ENCODE results near the gene CRABP1.
"Not testable (repeated sequence)": the region's sequence is repeated elsewhere in the genome, so short reads cannot be mapped to it uniquely, and the experiment has no call there.

Gene CRABP1

DNA sequence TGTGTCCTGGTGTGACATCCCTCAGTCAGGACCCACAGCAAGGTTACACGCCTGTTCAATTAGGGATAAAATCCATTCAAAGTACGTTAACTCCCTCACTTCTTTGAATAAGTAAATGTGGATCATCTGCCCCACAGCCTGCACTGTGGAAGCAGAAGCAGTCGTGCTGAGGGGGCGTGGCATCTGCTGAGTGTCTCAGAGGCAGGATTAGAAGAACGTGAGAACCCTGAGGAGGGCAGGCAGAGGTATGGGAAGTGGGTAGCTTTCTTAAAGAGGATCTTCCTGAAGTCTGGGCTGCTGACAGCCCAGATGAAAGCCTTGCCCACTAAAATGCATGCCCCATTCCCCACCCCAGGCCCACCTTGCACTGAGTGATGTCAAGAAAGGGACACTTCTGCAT, 28.5 kb downstream of the CRABP1 start:
- DNase-seq (ENCODE audit: low read depth, low spot score): no peak
- no peak overlapping the region for H3K9ac ChIP-seq (ENCODE audit: insufficient read length)
- H3K36me3 ChIP-seq (ENCODE audit: insufficient read depth, low read length): no peaks in the 10 kb centered on the region
- H3K9me3 ChIP-seq (ENCODE audit: low read depth, low read length): no peaks in the 10 kb centered on the region
- TF ChIP-seq POLR2AphosphoS5 (IDR thresholded peaks at IDR 0.05; ENCODE audit: borderline replicate concordance, low read depth, low read length): no peak
- no peak overlapping the region for H3K27ac ChIP-seq
- no peak overlapping the region for H3K4me3 ChIP-seq

- H3K4me3 ChIP-seq: no peak overlapping the region
- H3K36me3 ChIP-seq (ENCODE audit: insufficient read depth, low read length): no peaks in the 10 kb centered on the region
- no peak for DNase-seq (ENCODE audit: low read depth, low spot score)
- H3K9me3 ChIP-seq (ENCODE audit: low read depth, low read length): no peaks in the 10 kb centered on the region
- no peak overlapping the region for H3K9ac ChIP-seq (ENCODE audit: insufficient read length)
- TF ChIP-seq POLR2AphosphoS5 (IDR thresholded peaks at IDR 0.05; ENCODE audit: borderline replicate concordance, low read depth, low read length) (no peak), EZH2 (IDR thresholded peaks at IDR 0.05) (no peak), FOXP2 (optimal IDR thresholded peaks at IDR 0.05; ENCODE audit: control extremely low read depth, extremely low read length, insufficient read depth) (no peak)
- no peak overlapping the region for H3K27ac ChIP-seq
These were observed 29.0 kb downstream of the CRABP1 start for GRCh38 chr15:78369161-78369560.

DNA sequence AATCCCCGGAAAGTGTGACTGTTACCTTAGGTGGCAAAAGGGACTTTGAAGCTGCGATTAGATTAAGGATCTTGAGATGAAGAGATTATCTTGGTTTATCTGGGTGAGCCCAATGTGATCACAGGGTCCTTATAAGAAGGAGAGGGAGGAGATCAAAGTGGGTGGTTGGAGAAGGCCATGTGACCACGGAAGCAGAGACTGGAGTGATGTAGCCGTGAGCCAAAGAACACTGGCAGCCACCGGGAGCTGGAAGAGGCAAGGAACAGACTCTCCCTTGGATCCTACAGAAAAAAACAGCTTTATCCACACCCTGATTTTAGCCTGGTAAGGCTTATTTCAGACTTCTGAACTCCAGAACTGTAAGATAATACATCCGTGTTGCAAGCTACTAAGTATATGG, 29.9 kb downstream of the CRABP1 start:
- TF ChIP-seq EZH2 (IDR thresholded peaks at IDR 0.05) (no peak), POLR2AphosphoS5 (IDR thresholded peaks at IDR 0.05; ENCODE audit: borderline replicate concordance, low read depth, low read length) (no peak), FOXP2 (optimal IDR thresholded peaks at IDR 0.05; ENCODE audit: control extremely low read depth, extremely low read length, insufficient read depth) (no peak)
- DNase-seq (ENCODE audit: low read depth, low spot score): no peak
- H3K9me3 ChIP-seq (ENCODE audit: low read depth, low read length): no peaks in the 10 kb centered on the region
- no peak overlapping the region for H3K9ac ChIP-seq (ENCODE audit: insufficient read length)
- no peak overlapping the region for H3K27ac ChIP-seq
- no peak overlapping the region for H3K4me3 ChIP-seq
- H3K36me3 ChIP-seq (ENCODE audit: insufficient read depth, low read length): no peaks in the 10 kb centered on the region

- TF ChIP-seq EZH2 (IDR thresholded peaks at IDR 0.05): no peak
- Histone ChIP-seq H3K4me3 (no peak overlapping the region), H3K9me3 (ENCODE audit: low read depth, low read length) (no peaks in the 10 kb centered on the region), H3K36me3 (ENCODE audit: insufficient read depth, low read length) (no peaks in the 10 kb centered on the region), H3K9ac (ENCODE audit: insufficient read length) (no peak overlapping the region), H3K27ac (no peak overlapping the region)
- no peak for DNase-seq (ENCODE audit: low read depth, low spot score)
These were observed 32.7 kb downstream of the CRABP1 start for GRCh38 chr15:78372880-78373279.

- Histone ChIP-seq H3K27ac (no peak overlapping the region), H3K9me3 (ENCODE audit: low read depth, low read length) (no peaks in the 10 kb centered on the region), H3K4me3 (no peak overlapping the region), H3K36me3 (ENCODE audit: insufficient read depth, low read length) (no peaks in the 10 kb centered on the region), H3K9ac (ENCODE audit: insufficient read length) (no peak overlapping the region)
- no peak for DNase-seq (ENCODE audit: low read depth, low spot score)
- TF ChIP-seq EZH2 (IDR thresholded peaks at IDR 0.05) (no peak), FOXP2 (optimal IDR thresholded peaks at IDR 0.05; ENCODE audit: control extremely low read depth, extremely low read length, insufficient read depth) (no peak), POLR2AphosphoS5 (IDR thresholded peaks at IDR 0.05; ENCODE audit: borderline replicate concordance, low read depth, low read length) (no peak)
These were observed 34.6 kb downstream of the CRABP1 start for GRCh38 chr15:78374436-78375393.

- H3K9ac ChIP-seq (ENCODE audit: insufficient read length); DNase-seq (ENCODE audit: low read depth, low spot score); H3K36me3 ChIP-seq (ENCODE audit: insufficient read depth, low read length); H3K4me3 ChIP-seq; H3K27ac ChIP-seq; H3K9me3 ChIP-seq (ENCODE audit: low read depth, low read length): not testable (repeated sequence)
These were observed 40.0 kb downstream of the CRABP1 start for GRCh38 chr15:78380143-78380542.

GRCh38 chr15:78382114-78382880, 42.1 kb downstream of the CRABP1 start:
- Histone ChIP-seq H3K9ac (ENCODE audit: insufficient read length) (no peak overlapping the region), H3K4me3 (no peak overlapping the region), H3K27ac (no peak overlapping the region), H3K9me3 (ENCODE audit: low read depth, low read length) (no peaks in the 10 kb centered on the region), H3K36me3 (ENCODE audit: insufficient read depth, low read length) (no peaks in the 10 kb centered on the region)
- TF ChIP-seq FOXP2 (optimal IDR thresholded peaks at IDR 0.05; ENCODE audit: control extremely low read depth, extremely low read length, insufficient read depth): no peak
- no peak for TF ChIP-seq POLR2AphosphoS5 (IDR thresholded peaks at IDR 0.05; ENCODE audit: borderline replicate concordance, low read depth, low read length)
- TF ChIP-seq EZH2 (IDR thresholded peaks at IDR 0.05): no peak
- no peak for DNase-seq (ENCODE audit: low read depth, low spot score)

- H3K9me3 ChIP-seq (ENCODE audit: low read depth, low read length): no peaks in the 10 kb centered on the region
- no peak overlapping the region for H3K4me3 ChIP-seq
- no peak overlapping the region for H3K9ac ChIP-seq (ENCODE audit: insufficient read length)
- no peak overlapping the region for H3K27ac ChIP-seq
- no peaks in the 10 kb centered on the region for H3K36me3 ChIP-seq (ENCODE audit: insufficient read depth, low read length)
- no peak for TF ChIP-seq POLR2AphosphoS5 (IDR thresholded peaks at IDR 0.05; ENCODE audit: borderline replicate concordance, low read depth, low read length)
- no peak for TF ChIP-seq FOXP2 (optimal IDR thresholded peaks at IDR 0.05; ENCODE audit: control extremely low read depth, extremely low read length, insufficient read depth)
- TF ChIP-seq EZH2 (IDR thresholded peaks at IDR 0.05): no peak
- no peak for DNase-seq (ENCODE audit: low read depth, low spot score)
These were observed 44.5 kb downstream of the CRABP1 start for GRCh38 chr15:78384651-78385050.
